Breast epithelium (tissue), 4 donors: ENCODE results near the gene NDUFB10. TPM values are rescaled to one million over a fixed set of nuclear protein-coding genes. Genes with fewer than 3 reads are reported as not detected.

ENCODE experiments used
- DNase-seq, 2 donors: peaks; one replicate each; pipeline ENCODE4 v3.0.0-alpha.2; 2019; ENCODE audit warnings: low spot score in 2 of 2
- H3K27ac ChIP-seq, 2 donors: fragments of 200-600 bp; sonication (generic) in 1 of 2; one replicate each; pipeline ENCODE4 v1.5.1; 2016 to 2019; ENCODE audit warnings: mild to moderate bottlenecking in 1 of 2
- H3K27me3 ChIP-seq, 2 donors: fragments of 200-600 bp; sonication (generic) in 1 of 2; one replicate each; pipeline versions ENCODE4 v1.5.1 to v1.6.0; 2017 to 2019; ENCODE audit warnings: control low read depth in 1 of 2, mild to moderate bottlenecking in 1 of 2
- H3K36me3 ChIP-seq: fragments of 200-600 bp; one replicate; pipeline ENCODE4 v1.5.1; 2019
- H3K4me1 ChIP-seq, 2 donors: fragments of 200-600 bp; sonication (generic); one replicate each; pipeline ENCODE4 v1.5.1; 2016 to 2019; ENCODE audit warnings: control low read depth in 1 of 2
- H3K4me3 ChIP-seq, 3 donors: fragments of 200-600 bp; sonication (generic); 1 replicate in 2 of 3; 2 replicates in 1 of 3; pipeline ENCODE4 v1.5.1; 2016 to 2019; ENCODE audit warnings: mild to moderate bottlenecking in 3 of 3, moderate library complexity in 2 of 3
- H3K9me3 ChIP-seq, 2 donors: fragments of 200-600 bp; sonication (generic) in 1 of 2; one replicate each; pipeline ENCODE4 v1.5.1; 2016 to 2019; ENCODE audit warnings: control low read depth in 1 of 2
- CTCF ChIP-seq, 3 donors: fragments of 450-650 bp; IDR thresholded peaks; one replicate each; pipeline ENCODE4 v1.5.1; 2016 to 2017; ENCODE audit warnings: antibody characterized with exemption in 3 of 3, mild to moderate bottlenecking in 3 of 3, moderate library complexity in 3 of 3
- POLR2A ChIP-seq: fragments of 450-650 bp; IDR thresholded peaks from one replicate; pipeline ENCODE4 v1.6.1; 2016; ENCODE audit warnings: antibody characterized with exemption, mild to moderate bottlenecking, moderate library complexity
- POLR2AphosphoS5 ChIP-seq, 3 donors: sonication (generic); formaldehyde crosslinking; IDR thresholded peaks; one replicate each; pipeline ENCODE4 v1.6.1; 2017; ENCODE audit warnings: antibody characterized with exemption in 3 of 3
- intact Hi-C: fragments of 100-400 bp; cut with DNase I; formaldehyde crosslinking; loops from one replicate; pipeline ENCODE4 v1.15.1; 2023; ENCODE audit warnings: low total_unique reads
- total RNA-seq, 3 donors: library from RNA; depleted of rRNA; stranded (reverse); fragments of >200 nt; gene quantifications; one replicate each; pipeline ENCODE4 v1.1.0, GENCODE V29; 2016

The NDUFB10 gene
- total RNA-seq, 3 donors from 2014 or later, result 114 to 233 (median 144) TPM

GRCh38 chr16:1940273-1941161 lies 18.8 kb upstream of the NDUFB10 start:
- TF ChIP-seq POLR2A (no peak), CTCF (IDR thresholded peaks at IDR 0.05) (no peak)
- no peak for DNase-seq
- H3K36me3 ChIP-seq, result no peaks in the 10 kb centered on the region
- H3K27me3 ChIP-seq, result no peaks in the 10 kb centered on the region
- H3K9me3 ChIP-seq, result no peaks in the 10 kb centered on the region
- peak overlapping the region in 1 of 2 donors; percentile 49 for H3K27ac ChIP-seq
- H3K4me3 ChIP-seq, result no peak overlapping the region
- intact Hi-C loops, result no loop called here
- peaks cover 0 to 10% of the 10 kb centered on the region in 2 donors for H3K4me1 ChIP-seq

- Histone ChIP-seq H3K9me3 (no peaks in the 10 kb centered on the region), H3K4me3 (peak overlapping the region in 2 of 3 donors; percentile 74 to 86), H3K27ac (peak overlapping the region; percentile 21 to 49), H3K36me3 (no peaks in the 10 kb centered on the region), H3K27me3 (no peaks in the 10 kb centered on the region), H3K4me1 (peaks cover 0 to 10% of the 10 kb centered on the region in 2 donors)
- no peak for TF ChIP-seq POLR2A
- TF ChIP-seq CTCF (IDR thresholded peaks at IDR 0.05), result no peak
- no peak for TF ChIP-seq POLR2AphosphoS5 (IDR thresholded peaks at IDR 0.05)
- DNase-seq, result no peak
- intact Hi-C loops, result no loop called here
Measured at GRCh38 chr16:1941162-1942046, 17.9 kb upstream of the NDUFB10 start.

- Histone ChIP-seq H3K27me3 (no peaks in the 10 kb centered on the region), H3K36me3 (no peaks in the 10 kb centered on the region), H3K4me3 (peak overlapping the region; percentile 74 to 86 (median 84)), H3K4me1 (peaks cover 0 to 10% of the 10 kb centered on the region in 2 donors), H3K27ac (peak overlapping the region; percentile 75 to 77), H3K9me3 (no peaks in the 10 kb centered on the region)
- DNase-seq, result no peak
- intact Hi-C loops, result no loop called here
- no peak for TF ChIP-seq CTCF (IDR thresholded peaks at IDR 0.05)
Measured at GRCh38 chr16:1942047-1942809, 17.1 kb upstream of the NDUFB10 start.

- DNase-seq, result peak; percentile 99 to 100
- intact Hi-C loops, result no loop called here
- Histone ChIP-seq H3K27me3 (no peaks in the 10 kb centered on the region), H3K36me3 (no peaks in the 10 kb centered on the region), H3K9me3 (no peaks in the 10 kb centered on the region), H3K27ac (peak within 1 kb of the TSS; percentile 75 to 77), H3K4me3 (peak within 1 kb of the TSS; percentile 74 to 86 (median 84)), H3K4me1 (peaks cover 0 to 10% of the 10 kb centered on the region in 2 donors)
- TF ChIP-seq CTCF (IDR thresholded peaks at IDR 0.05) (no peak), POLR2AphosphoS5 (IDR thresholded peaks at IDR 0.05) (peak; percentile 64 to 67 (median 66)), POLR2A (peak; percentile 64)
Measured at GRCh38 chr16:1942810-1943726, 16.3 kb upstream of the NDUFB10 start, which contains the start of gene MSRB1. MSRB1 (minus strand) TSS chr16:1943199; CDS start chr16:1943156, 43 bp downstream.
